ENCODE data around the gene AGPS.
"Not testable (repeated sequence)": the region's sequence is repeated elsewhere in the genome, so short reads cannot be mapped to it uniquely, and the experiment has no call there.

DNA sequence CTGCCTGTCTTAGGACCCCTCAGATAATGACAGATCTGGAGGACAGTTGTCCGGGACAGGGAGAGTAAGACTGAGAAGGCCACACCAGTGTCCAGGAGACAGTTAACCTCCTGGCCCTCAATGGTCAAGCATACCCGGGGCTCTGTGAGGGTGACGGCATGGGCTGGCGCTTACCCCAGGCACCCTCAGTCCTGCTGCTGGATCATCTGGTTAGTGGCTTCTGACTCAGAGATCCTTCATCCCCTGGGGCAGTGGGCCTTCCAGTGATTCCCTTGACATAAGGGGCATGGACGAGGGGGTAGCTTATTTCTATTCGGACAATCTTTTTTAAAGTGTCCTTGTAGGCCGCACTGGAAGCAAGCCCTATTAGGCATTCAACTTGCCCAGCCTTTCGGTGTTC lies 18.1 kb downstream of the AGPS start:
- TF ChIP-seq, protein P1, sequence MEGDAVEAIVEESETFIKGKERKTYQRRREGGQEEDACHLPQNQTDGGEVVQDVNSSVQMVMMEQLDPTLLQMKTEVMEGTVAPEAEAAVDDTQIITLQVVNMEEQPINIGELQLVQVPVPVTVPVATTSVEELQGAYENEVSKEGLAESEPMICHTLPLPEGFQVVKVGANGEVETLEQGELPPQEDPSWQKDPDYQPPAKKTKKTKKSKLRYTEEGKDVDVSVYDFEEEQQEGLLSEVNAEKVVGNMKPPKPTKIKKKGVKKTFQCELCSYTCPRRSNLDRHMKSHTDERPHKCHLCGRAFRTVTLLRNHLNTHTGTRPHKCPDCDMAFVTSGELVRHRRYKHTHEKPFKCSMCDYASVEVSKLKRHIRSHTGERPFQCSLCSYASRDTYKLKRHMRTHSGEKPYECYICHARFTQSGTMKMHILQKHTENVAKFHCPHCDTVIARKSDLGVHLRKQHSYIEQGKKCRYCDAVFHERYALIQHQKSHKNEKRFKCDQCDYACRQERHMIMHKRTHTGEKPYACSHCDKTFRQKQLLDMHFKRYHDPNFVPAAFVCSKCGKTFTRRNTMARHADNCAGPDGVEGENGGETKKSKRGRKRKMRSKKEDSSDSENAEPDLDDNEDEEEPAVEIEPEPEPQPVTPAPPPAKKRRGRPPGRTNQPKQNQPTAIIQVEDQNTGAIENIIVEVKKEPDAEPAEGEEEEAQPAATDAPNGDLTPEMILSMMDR (IDR thresholded peaks at IDR 0.05), result not testable (repeated sequence)
- TF ChIP-seq POLR2A (IDR thresholded peaks at IDR 0.05), result not testable (repeated sequence)
